IMR-90 (cell line): ENCODE results near the gene NF1. TPM values are rescaled to one million over a fixed set of nuclear protein-coding genes. Genes with fewer than 3 reads are reported as not detected.
A peak's percentile ranks its signal among the peaks of the same experiment; 100 is the strongest.

Source experiments
- ATAC-seq: fragments of 200-7000 bp; cut with Tn5 transposase; 2 replicates; pipeline ENCODE4 v1.9.1; 2020; ENCODE audit warnings: low read depth, mild to moderate bottlenecking, moderate library complexity
- BruUV-seq: library from RNA; stranded (reverse); fragments of 400-500 nt; replicated peaks from 2 replicates; lab custom pipeline; 2021; lab: Mats Ljungman, UMichigan
- CTCF ChIA-PET: fragments of 300-600 bp; formaldehyde crosslinking; extraction: SDS; loops from one replicate; lab custom pipeline; 2021; ENCODE audit warnings: antibody characterized with exemption; lab: Yijun Ruan, JAX
- POLR2A ChIA-PET: fragments of 300-600 bp; sonication (Branson Sonifier 250); formaldehyde crosslinking; loops from one replicate; lab custom pipeline; 2022; ENCODE audit warnings: antibody characterized with exemption; ENCODE audit not compliant: unreplicated experiment; lab: Charles Lee
- DNase-seq: peaks from one replicate; pipeline ENCODE4 v3.0.0; 2013
- H2AFZ ChIP-seq: replicated peaks from 2 replicates; pipeline ENCODE3; 2013; ENCODE audit warnings: low read length, mild to moderate bottlenecking; ENCODE audit not compliant: poor library complexity
- H2AK5ac ChIP-seq: 2 replicates; pipeline ENCODE4 v1.6.1; 2013; ENCODE audit warnings: low read depth, low read length, inconsistent platforms
- H2AK9ac ChIP-seq: replicated peaks from 2 replicates; pipeline ENCODE3; 2013; ENCODE audit warnings: mild to moderate bottlenecking, low read depth, low read length, moderate library complexity; ENCODE audit not compliant: poor library complexity
- H2BK120ac ChIP-seq: 2 replicates; pipeline ENCODE4 v1.6.1; 2013; ENCODE audit warnings: low read depth, low read length, inconsistent platforms
- H2BK15ac ChIP-seq: 3 replicates; pipeline ENCODE4 v1.6.1; 2013; ENCODE audit warnings: low read depth, low read length, inconsistent platforms
- H2BK20ac ChIP-seq: 2 replicates; pipeline ENCODE4 v1.6.1; 2013; ENCODE audit warnings: low read depth, mild to moderate bottlenecking, inconsistent platforms, low read length, moderate library complexity
- H2BK5ac ChIP-seq: 2 replicates; pipeline ENCODE4 v1.6.1; 2013; ENCODE audit warnings: mild to moderate bottlenecking, low read depth, low read length, inconsistent platforms; ENCODE audit not compliant: poor library complexity, severe bottlenecking
- H3K14ac ChIP-seq: replicated peaks from 2 replicates; pipeline ENCODE4 v1.6.1; 2013; ENCODE audit warnings: low read depth, low read length, inconsistent platforms
- H3K18ac ChIP-seq: 2 replicates; pipeline ENCODE4 v1.6.1; 2013; ENCODE audit warnings: low read depth, low read length, control low read depth
- H3K23ac ChIP-seq: 2 replicates; pipeline ENCODE4 v1.6.1; 2013; ENCODE audit warnings: low read depth, low read length, inconsistent platforms
- H3K27ac ChIP-seq: 2 replicates; pipeline ENCODE4 v1.5.1; 2013; ENCODE audit warnings: mild to moderate bottlenecking, control low read depth, low read length; ENCODE audit not compliant: insufficient read depth
- H3K27me3 ChIP-seq: 2 replicates; pipeline ENCODE4 v1.6.1; 2013; ENCODE audit warnings: low read length; ENCODE audit not compliant: control insufficient read depth, insufficient read depth
- H3K36me3 ChIP-seq: 2 replicates; pipeline ENCODE4 v1.6.1; 2013; ENCODE audit warnings: low read length, mixed read lengths; ENCODE audit not compliant: control insufficient read depth, insufficient read depth
- H3K4ac ChIP-seq: 2 replicates; pipeline ENCODE4 v1.6.1; 2013; ENCODE audit warnings: low read depth, low read length, inconsistent platforms
- H3K4me1 ChIP-seq: 2 replicates; pipeline ENCODE4 v1.6.1; 2013; ENCODE audit warnings: low read length, mixed read lengths; ENCODE audit not compliant: control insufficient read depth, insufficient read depth
- H3K4me2 ChIP-seq: 2 replicates; pipeline ENCODE4 v1.6.1; 2013; ENCODE audit warnings: low read depth, mild to moderate bottlenecking, control low read depth, low read length, moderate library complexity
- H3K4me3 ChIP-seq: 2 replicates; pipeline ENCODE4 v1.5.1; 2013; ENCODE audit warnings: low read depth, mild to moderate bottlenecking, control low read depth, low read length, moderate library complexity; ENCODE audit not compliant: insufficient read depth
- H3K56ac ChIP-seq: 2 replicates; pipeline ENCODE4 v1.6.1; 2013; ENCODE audit warnings: low read length, inconsistent platforms; ENCODE audit not compliant: insufficient read depth; ENCODE audit errors: extremely low read depth
- H3K79me1 ChIP-seq, 2 experiments: 2 replicates each; pipeline ENCODE4 v1.6.1; 2013; ENCODE audit warnings: low read length in 2 of 2, inconsistent platforms in 1 of 2, low read depth in 1 of 2
- H3K9ac ChIP-seq: 2 replicates; pipeline ENCODE4 v1.6.1; 2013; ENCODE audit warnings: low read depth, low read length, control low read depth
- H3K9me1 ChIP-seq: 2 replicates; pipeline ENCODE4 v1.6.1; 2013; ENCODE audit warnings: low read length, inconsistent platforms; ENCODE audit not compliant: insufficient read depth
- H3K9me3 ChIP-seq: 2 replicates; pipeline ENCODE4 v1.6.1; 2013; ENCODE audit warnings: low read length; ENCODE audit not compliant: control insufficient read depth, insufficient read depth
- H4K20me1 ChIP-seq: 2 replicates; pipeline ENCODE4 v1.6.1; 2013; ENCODE audit warnings: low read length, inconsistent platforms; ENCODE audit not compliant: insufficient read depth
- H4K5ac ChIP-seq: 2 replicates; pipeline ENCODE4 v1.6.1; 2013; ENCODE audit warnings: mild to moderate bottlenecking, low read depth, low read length, control low read depth
- H4K8ac ChIP-seq, 2 experiments: 2 replicates each; pipeline ENCODE4 v1.6.1; 2013; ENCODE audit warnings: low read depth in 2 of 2, low read length in 2 of 2, control low read depth in 1 of 2, inconsistent platforms in 1 of 2
- H4K91ac ChIP-seq: 2 replicates; pipeline ENCODE4 v1.6.1; 2013; ENCODE audit warnings: low read depth, low read length, inconsistent platforms; ENCODE audit not compliant: insufficient read depth
- BHLHE40 ChIP-seq: fragments of 150-350 bp; IDR thresholded peaks from 2 replicates; pipeline ENCODE4 v1.6.1; 2016; ENCODE audit warnings: mild to moderate bottlenecking, low read depth, low read length
- FOS ChIP-seq: fragments of 150-350 bp; IDR thresholded peaks from 2 replicates; pipeline ENCODE4 v1.6.1; 2016; ENCODE audit warnings: low read depth, low read length
- MAFK ChIP-seq: IDR thresholded peaks from 2 replicates; pipeline ENCODE4 v1.6.1; 2012; ENCODE audit warnings: low read depth, low read length, improper control_type of control experiment
- MAZ ChIP-seq: IDR thresholded peaks from 2 replicates; pipeline ENCODE4 v1.6.1; 2012; ENCODE audit warnings: low read depth, mild to moderate bottlenecking, low read length, improper control_type of control experiment, moderate library complexity, borderline replicate concordance
- MXI1 ChIP-seq: IDR thresholded peaks from 2 replicates; pipeline ENCODE4 v1.6.1; 2012; ENCODE audit warnings: low read depth, mild to moderate bottlenecking, low read length, moderate library complexity, borderline replicate concordance
- RAD21 ChIP-seq: IDR thresholded peaks from 2 replicates; pipeline ENCODE4 v1.6.1; 2012; ENCODE audit warnings: low read length, improper control_type of control experiment
- SMC3 ChIP-seq: fragments of 150-350 bp; IDR thresholded peaks from 2 replicates; pipeline ENCODE4 v1.6.1; 2016; ENCODE audit warnings: low read depth, mild to moderate bottlenecking, antibody characterized with exemption, low read length, moderate library complexity
- USF2 ChIP-seq: fragments of 150-350 bp; IDR thresholded peaks from 2 replicates; pipeline ENCODE4 v1.6.1; 2017; ENCODE audit warnings: mild to moderate bottlenecking, antibody characterized with exemption, low read length, low read depth
- WGBS, 2 experiments: methylation state at CpG; one replicate each; pipeline versions ENCODE4 v1.1.5 to v1.1.7; 2013; ENCODE audit warnings: missing lambda C conversion rate in 2 of 2; ENCODE audit not compliant: insufficient read length in 1 of 2; ENCODE audit errors: extremely low coverage in 2 of 2; 5-methylcytosine and 5-hydroxymethylcytosine counted together
- dilution Hi-C: fragments of 300-500 bp; cut with HindIII; formaldehyde crosslinking; loops from one replicate; pipeline ENCODE4 v1.14.3; 2018; ENCODE audit warnings: low sequenced_read_pairs; ENCODE audit not compliant: unreplicated experiment
- in situ Hi-C: fragments of 300-500 bp; cut with MboI; formaldehyde crosslinking; loops from 3 replicates; pipeline ENCODE4 v1.14.3; 2019; ENCODE audit warnings: low sequenced_read_pairs, inconsistent platforms, mixed read lengths
- intact Hi-C: fragments of 100-400 bp; cut with micrococcal nuclease; formaldehyde crosslinking; loops from 2 replicates; pipeline ENCODE4 v1.10.0; 2022
- polyA plus RNA-seq, 3 experiments: library from polyadenylated mRNA; depleted of rRNA; stranded (reverse); fragments of >200 nt; gene quantifications; 2 replicates each; pipeline ENCODE4 v1.2.3, GENCODE V29; 2012; ENCODE audit warnings: low replicate concordance in 1 of 3
- total RNA-seq: library from RNA; depleted of rRNA; stranded (reverse); fragments of >200 nt; gene quantifications from 2 replicates; pipeline ENCODE4 v1.2.3, GENCODE V29; 2012
- TF ChIP-seq, protein P1 (sequence below): conservative IDR thresholded peaks from 2 replicates; pipeline ENCODE4 v1.5.1; 2012; ENCODE audit warnings: mild to moderate bottlenecking, low read depth, low read length, improper control_type of control experiment

The NF1 gene
- total and polyA plus RNA-seq, 2 of the 4 experiments (the other 2 are of a cell fraction) = 17.9 to 48.6 TPM

- H3K27ac ChIP-seq = no peak overlapping the region
- H3K4ac ChIP-seq = no peak overlapping the region
- no peak overlapping the region for H3K23ac ChIP-seq
- in situ Hi-C loops (no loop called here), dilution Hi-C loops (no loop called here), intact Hi-C loops (no loop called here)
- no peak overlapping the region for H2BK15ac ChIP-seq
- H3K9me1 ChIP-seq = no peaks in the 10 kb centered on the region
- H3K4me2 ChIP-seq = no peak overlapping the region
- CTCF ChIA-PET = no interaction called here
- no peaks in the 10 kb centered on the region for H3K36me3 ChIP-seq
- H4K91ac ChIP-seq = no peak overlapping the region
- no peaks in the 10 kb centered on the region for H4K20me1 ChIP-seq
- no peak overlapping the region for H2AK5ac ChIP-seq
- no peak overlapping the region for H2AFZ ChIP-seq
- no TSS peak for BruUV-seq
- H3K9me3 ChIP-seq = no peaks in the 10 kb centered on the region
- H4K8ac ChIP-seq = no peak overlapping the region
- H3K9ac ChIP-seq = no peak overlapping the region
- no peak overlapping the region for H4K5ac ChIP-seq
- H3K27me3 ChIP-seq = peaks cover 48% of the 10 kb centered on the region
- H3K18ac ChIP-seq = no peak overlapping the region
- 77% methylated on average over 7 of the region's 11 CpGs; no CpG with 5 or more reads in 1 of the 2 experiments for WGBS, 2 experiments
- no peak overlapping the region for H3K4me3 ChIP-seq
- ATAC-seq = no peak
- H3K79me1 ChIP-seq = no peaks in the 10 kb centered on the region
- peak overlapping the region; percentile 39 for H2AK9ac ChIP-seq
- H3K14ac ChIP-seq = no peak overlapping the region
- TF ChIP-seq MXI1 (no peak), FOS (no peak), MAFK (no peak), BHLHE40 (no peak), SMC3 (no peak), USF2 (no peak), RAD21 (no peak), MAZ (no peak)
- TF ChIP-seq, protein P1, sequence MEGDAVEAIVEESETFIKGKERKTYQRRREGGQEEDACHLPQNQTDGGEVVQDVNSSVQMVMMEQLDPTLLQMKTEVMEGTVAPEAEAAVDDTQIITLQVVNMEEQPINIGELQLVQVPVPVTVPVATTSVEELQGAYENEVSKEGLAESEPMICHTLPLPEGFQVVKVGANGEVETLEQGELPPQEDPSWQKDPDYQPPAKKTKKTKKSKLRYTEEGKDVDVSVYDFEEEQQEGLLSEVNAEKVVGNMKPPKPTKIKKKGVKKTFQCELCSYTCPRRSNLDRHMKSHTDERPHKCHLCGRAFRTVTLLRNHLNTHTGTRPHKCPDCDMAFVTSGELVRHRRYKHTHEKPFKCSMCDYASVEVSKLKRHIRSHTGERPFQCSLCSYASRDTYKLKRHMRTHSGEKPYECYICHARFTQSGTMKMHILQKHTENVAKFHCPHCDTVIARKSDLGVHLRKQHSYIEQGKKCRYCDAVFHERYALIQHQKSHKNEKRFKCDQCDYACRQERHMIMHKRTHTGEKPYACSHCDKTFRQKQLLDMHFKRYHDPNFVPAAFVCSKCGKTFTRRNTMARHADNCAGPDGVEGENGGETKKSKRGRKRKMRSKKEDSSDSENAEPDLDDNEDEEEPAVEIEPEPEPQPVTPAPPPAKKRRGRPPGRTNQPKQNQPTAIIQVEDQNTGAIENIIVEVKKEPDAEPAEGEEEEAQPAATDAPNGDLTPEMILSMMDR = no peak
- no peak overlapping the region for H2BK20ac ChIP-seq
- H2BK120ac ChIP-seq = no peak overlapping the region
- POLR2A ChIA-PET = no interaction called here
- H2BK5ac ChIP-seq = no peak overlapping the region
- H3K4me1 ChIP-seq = no peaks in the 10 kb centered on the region
- DNase-seq = no peak
- H3K56ac ChIP-seq = no peak overlapping the region
Observed at GRCh38 chr17:31401456-31402254, 306.9 kb downstream of the NF1 start.
